WTC11 (cell line): ENCODE data around the gene HAPSTR1. TPM values are rescaled to one million over a fixed set of nuclear protein-coding genes. Genes with fewer than 3 reads are reported as not detected.
A peak's percentile ranks its signal among the peaks of the same experiment; 100 is the strongest.

ENCODE experiments used
- ATAC-seq: fragments of 200-7000 bp; cut with Tn5 transposase; 2 replicates; pipeline ENCODE4 v1.10.0; 2021; ENCODE audit warnings: mild to moderate bottlenecking, moderate library complexity
- CTCF ChIA-PET: fragments of 300-600 bp; sonication (Branson Sonifier 250); formaldehyde crosslinking; loops from one replicate; lab custom pipeline; 2021; ENCODE audit warnings: antibody characterized with exemption; lab: Charles Lee
- POLR2A ChIA-PET: fragments of 350-600 bp; sonication (Branson Sonifier 250); formaldehyde crosslinking; loops from one replicate; lab custom pipeline; 2021; ENCODE audit warnings: antibody characterized with exemption; lab: Charles Lee
- DNase-seq: peaks from one replicate; pipeline ENCODE4 v3.0.0; 2021; ENCODE audit warnings: low spot score
- H3K27ac Mint-ChIP-seq: 2 replicates; pipeline ENCODE4 v1.8.0; 2021; ENCODE audit warnings: mixed read lengths
- H3K27me3 Mint-ChIP-seq: 2 replicates; pipeline ENCODE4 v1.8.0; 2021; ENCODE audit warnings: low read depth, mild to moderate bottlenecking, moderate library complexity, mixed read lengths
- H3K36me3 Mint-ChIP-seq: 2 replicates; pipeline ENCODE4 v1.8.0; 2021; ENCODE audit warnings: mixed read lengths
- H3K4me1 Mint-ChIP-seq: 2 replicates; pipeline ENCODE4 v1.8.0; 2022; ENCODE audit warnings: mixed read lengths
- H3K4me3 Mint-ChIP-seq: 2 replicates; pipeline ENCODE4 v1.8.0; 2021; ENCODE audit warnings: mild to moderate bottlenecking, moderate library complexity, mixed read lengths
- H3K9me3 Mint-ChIP-seq: 2 replicates; pipeline ENCODE4 v1.8.0; 2021; ENCODE audit warnings: mixed read lengths
- ARID4B ChIP-seq: sonication (generic); formaldehyde crosslinking; IDR thresholded peaks from 2 replicates; pipeline ENCODE4 v1.8.0; 2023; ENCODE audit warnings: missing genetic modification reagents, mild to moderate bottlenecking, borderline replicate concordance
- ATF1 ChIP-seq: sonication (generic); formaldehyde crosslinking; IDR thresholded peaks from 2 replicates; pipeline ENCODE4 v1.8.1; 2023; ENCODE audit warnings: mild to moderate bottlenecking, moderate library complexity, missing genetic modification reagents
- CBFB ChIP-seq: sonication (generic); formaldehyde crosslinking; IDR thresholded peaks from 2 replicates; pipeline ENCODE4 v1.8.1; 2022; ENCODE audit warnings: mild to moderate bottlenecking, low read depth, missing genetic modification reagents
- E2F5 ChIP-seq: sonication (generic); formaldehyde crosslinking; IDR thresholded peaks from 2 replicates; pipeline ENCODE4 v1.8.1; 2022; ENCODE audit warnings: mild to moderate bottlenecking, moderate library complexity, missing genetic modification reagents
- FOXJ3 ChIP-seq: sonication (generic); formaldehyde crosslinking; IDR thresholded peaks from 2 replicates; pipeline ENCODE4 v1.9.0; 2021; ENCODE audit warnings: missing genetic modification reagents, mild to moderate bottlenecking, borderline replicate concordance
- GABPB1 ChIP-seq: sonication (generic); formaldehyde crosslinking; IDR thresholded peaks from 2 replicates; pipeline ENCODE4 v1.8.1; 2023; ENCODE audit warnings: mild to moderate bottlenecking, missing genetic modification reagents
- NFYB ChIP-seq: sonication (generic); formaldehyde crosslinking; conservative IDR thresholded peaks from 2 replicates; pipeline ENCODE4 v1.8.0; 2022; ENCODE audit warnings: low read depth, missing genetic modification reagents
- SMAD4 ChIP-seq: sonication (generic); formaldehyde crosslinking; IDR thresholded peaks from 2 replicates; pipeline ENCODE4 v1.8.0; 2022; ENCODE audit warnings: mild to moderate bottlenecking, missing genetic modification reagents
- ZNF396 ChIP-seq: fragments of 250-450 bp; sonication (Bioruptor Pico); IDR thresholded peaks from 2 replicates; pipeline ENCODE4 v1.8.0; 2021; ENCODE audit warnings: mild to moderate bottlenecking, moderate library complexity, borderline replicate concordance
- ZNF425 ChIP-seq: fragments of 250-450 bp; sonication (Bioruptor Pico); conservative IDR thresholded peaks from 2 replicates; pipeline ENCODE4 v1.9.0; 2021; ENCODE audit warnings: mild to moderate bottlenecking
- ZNF532 ChIP-seq: fragments of 250-450 bp; sonication (Bioruptor Pico); IDR thresholded peaks from 2 replicates; pipeline ENCODE4 v1.9.0; 2021; ENCODE audit warnings: mild to moderate bottlenecking, borderline replicate concordance
- total RNA-seq: library from RNA; stranded (reverse); gene quantifications from 3 replicates; pipeline ENCODE4 v1.2.3, GENCODE V29; 2021
- TF ChIP-seq, protein P1 (sequence below): fragments of 250-450 bp; sonication (Bioruptor Pico); IDR thresholded peaks from 2 replicates; pipeline ENCODE4 v1.9.0; 2021; ENCODE audit warnings: mild to moderate bottlenecking
- TF ChIP-seq, protein P2 (sequence below): fragments of 250-450 bp; sonication (Bioruptor Pico); IDR thresholded peaks from 2 replicates; pipeline ENCODE4 v1.9.0; 2021; ENCODE audit warnings: mild to moderate bottlenecking

The HAPSTR1 gene
- total RNA-seq, 1 experiment from 2014 or later = 54.3 TPM

DNA sequence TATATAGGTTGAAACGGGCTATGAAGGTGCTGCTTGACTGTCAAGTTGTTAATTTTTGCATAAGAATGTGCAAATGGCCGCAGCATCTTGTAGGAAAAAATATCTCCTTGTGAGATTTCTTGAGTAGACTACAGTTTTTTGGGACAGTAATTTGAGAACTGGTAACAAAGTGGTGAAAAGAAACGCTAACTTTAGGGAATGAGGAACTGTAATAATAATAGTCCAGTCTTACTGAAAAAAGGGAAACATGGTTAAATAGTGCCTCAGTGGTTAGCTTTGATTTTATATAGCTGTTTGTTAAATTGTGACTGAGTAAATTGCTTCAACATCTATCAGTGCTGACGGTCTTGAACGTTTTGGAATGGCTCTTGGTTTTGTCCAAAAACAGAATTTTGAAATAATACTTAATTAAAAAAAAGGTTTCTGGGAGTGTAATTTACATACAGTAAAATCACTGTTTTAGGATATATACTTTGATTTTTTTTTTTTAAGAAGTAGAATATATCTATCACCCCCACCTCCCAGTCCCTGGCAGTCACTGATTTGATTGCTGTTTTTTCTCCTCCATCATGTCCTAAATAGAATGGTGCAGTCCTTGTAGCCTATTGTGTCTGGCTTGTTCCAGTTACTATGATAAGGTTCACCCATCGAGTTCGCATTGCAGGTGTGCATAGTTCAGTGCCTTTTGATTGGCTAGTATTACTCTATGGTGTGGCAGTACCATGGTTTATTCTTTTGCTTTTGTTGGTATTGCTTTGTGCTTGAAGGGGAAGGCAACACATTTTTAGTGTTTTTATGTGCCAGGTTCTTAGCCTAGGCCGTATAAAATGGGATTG, 2.8 kb downstream of the HAPSTR1 start (continued):
- no peak for TF ChIP-seq FOXJ3 (CRISPR knock-in tag)
- no peak for TF ChIP-seq SMAD4
- no peak for TF ChIP-seq ATF1 (CRISPR knock-in tag)
- TF ChIP-seq, protein P1, sequence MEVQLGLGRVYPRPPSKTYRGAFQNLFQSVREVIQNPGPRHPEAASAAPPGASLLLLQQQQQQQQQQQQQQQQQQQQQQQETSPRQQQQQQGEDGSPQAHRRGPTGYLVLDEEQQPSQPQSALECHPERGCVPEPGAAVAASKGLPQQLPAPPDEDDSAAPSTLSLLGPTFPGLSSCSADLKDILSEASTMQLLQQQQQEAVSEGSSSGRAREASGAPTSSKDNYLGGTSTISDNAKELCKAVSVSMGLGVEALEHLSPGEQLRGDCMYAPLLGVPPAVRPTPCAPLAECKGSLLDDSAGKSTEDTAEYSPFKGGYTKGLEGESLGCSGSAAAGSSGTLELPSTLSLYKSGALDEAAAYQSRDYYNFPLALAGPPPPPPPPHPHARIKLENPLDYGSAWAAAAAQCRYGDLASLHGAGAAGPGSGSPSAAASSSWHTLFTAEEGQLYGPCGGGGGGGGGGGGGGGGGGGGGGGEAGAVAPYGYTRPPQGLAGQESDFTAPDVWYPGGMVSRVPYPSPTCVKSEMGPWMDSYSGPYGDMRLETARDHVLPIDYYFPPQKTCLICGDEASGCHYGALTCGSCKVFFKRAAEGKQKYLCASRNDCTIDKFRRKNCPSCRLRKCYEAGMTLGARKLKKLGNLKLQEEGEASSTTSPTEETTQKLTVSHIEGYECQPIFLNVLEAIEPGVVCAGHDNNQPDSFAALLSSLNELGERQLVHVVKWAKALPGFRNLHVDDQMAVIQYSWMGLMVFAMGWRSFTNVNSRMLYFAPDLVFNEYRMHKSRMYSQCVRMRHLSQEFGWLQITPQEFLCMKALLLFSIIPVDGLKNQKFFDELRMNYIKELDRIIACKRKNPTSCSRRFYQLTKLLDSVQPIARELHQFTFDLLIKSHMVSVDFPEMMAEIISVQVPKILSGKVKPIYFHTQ (CRISPR knock-in tag) = no peak
- no peak for TF ChIP-seq NFYB (CRISPR knock-in tag)
- no peak for TF ChIP-seq E2F5 (CRISPR knock-in tag)
- TF ChIP-seq, protein P2, sequence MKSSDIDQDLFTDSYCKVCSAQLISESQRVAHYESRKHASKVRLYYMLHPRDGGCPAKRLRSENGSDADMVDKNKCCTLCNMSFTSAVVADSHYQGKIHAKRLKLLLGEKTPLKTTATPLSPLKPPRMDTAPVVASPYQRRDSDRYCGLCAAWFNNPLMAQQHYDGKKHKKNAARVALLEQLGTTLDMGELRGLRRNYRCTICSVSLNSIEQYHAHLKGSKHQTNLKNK (CRISPR knock-in tag) = no peak
- TF ChIP-seq ZNF396 (CRISPR knock-in tag) = no peak
- TF ChIP-seq ARID4B (CRISPR knock-in tag) = no peak
- no peak for TF ChIP-seq GABPB1 (CRISPR knock-in tag)
- TF ChIP-seq CBFB (CRISPR knock-in tag) = no peak

DNA sequence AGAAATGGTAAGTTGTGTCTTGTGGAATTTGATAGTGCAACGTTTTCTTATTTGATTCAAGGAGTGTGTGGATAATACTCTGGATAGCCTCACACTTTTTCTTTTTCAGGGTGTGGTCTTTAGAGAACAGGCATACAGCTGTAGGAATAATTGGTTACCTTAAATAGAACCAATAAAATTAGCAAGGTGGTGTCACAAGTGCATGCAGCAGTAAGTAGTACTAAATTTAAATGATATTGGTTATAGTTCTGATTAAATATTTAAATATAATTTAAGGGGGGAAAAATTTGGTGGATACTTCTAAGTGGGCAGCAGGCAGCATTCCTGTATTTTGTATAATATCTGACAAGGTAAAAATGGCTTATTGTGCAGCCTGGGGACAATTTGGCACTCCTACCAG, 3.7 kb downstream of the HAPSTR1 start:
- ChIA-PET POLR2A (no interaction called here), CTCF (no interaction called here)
- Mint-ChIP-seq H3K9me3 (no peaks in the 10 kb centered on the region), H3K36me3 (peaks cover 60% of the 10 kb centered on the region), H3K27ac (no peak overlapping the region), H3K4me3 (peak overlapping the region; percentile 100), H3K4me1 (peaks cover 51% of the 10 kb centered on the region), H3K27me3 (no peaks in the 10 kb centered on the region)
- ATAC-seq (no peak), DNase-seq (no peak)
- TF ChIP-seq ZNF532 (CRISPR knock-in tag) = no peak
- TF ChIP-seq ZNF425 (CRISPR knock-in tag) = no peak
- no peak for TF ChIP-seq E2F5 (CRISPR knock-in tag)
